Measurements from ENCODE around the gene ARAP1.
A peak's percentile ranks its signal among the peaks of the same experiment; 100 is the strongest.

The ARAP1 gene

DNA sequence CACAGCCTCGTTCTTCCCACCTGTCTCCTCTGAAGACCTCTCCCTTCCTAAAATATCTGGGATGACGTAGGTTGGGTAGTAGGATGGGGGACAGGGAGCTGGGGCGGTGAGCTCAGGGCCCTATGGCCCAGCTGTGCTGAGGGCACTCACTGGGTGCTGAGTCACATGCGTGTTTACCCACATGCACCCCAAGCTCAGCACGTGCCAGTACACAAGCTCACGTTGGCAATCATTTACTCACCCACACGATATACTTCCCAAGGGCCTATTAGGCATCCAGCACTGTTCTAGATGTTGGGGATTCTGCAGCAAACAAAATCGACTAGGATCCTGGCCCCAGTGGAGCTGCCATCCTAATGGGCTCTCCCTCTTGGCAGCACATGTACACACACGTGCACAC, 28.7 kb downstream of the ARAP1 start:
- no peak overlapping the region for H3K4me3 ChIP-seq (ENCODE audit: low read depth, low read length)
- TF ChIP-seq, protein P1, sequence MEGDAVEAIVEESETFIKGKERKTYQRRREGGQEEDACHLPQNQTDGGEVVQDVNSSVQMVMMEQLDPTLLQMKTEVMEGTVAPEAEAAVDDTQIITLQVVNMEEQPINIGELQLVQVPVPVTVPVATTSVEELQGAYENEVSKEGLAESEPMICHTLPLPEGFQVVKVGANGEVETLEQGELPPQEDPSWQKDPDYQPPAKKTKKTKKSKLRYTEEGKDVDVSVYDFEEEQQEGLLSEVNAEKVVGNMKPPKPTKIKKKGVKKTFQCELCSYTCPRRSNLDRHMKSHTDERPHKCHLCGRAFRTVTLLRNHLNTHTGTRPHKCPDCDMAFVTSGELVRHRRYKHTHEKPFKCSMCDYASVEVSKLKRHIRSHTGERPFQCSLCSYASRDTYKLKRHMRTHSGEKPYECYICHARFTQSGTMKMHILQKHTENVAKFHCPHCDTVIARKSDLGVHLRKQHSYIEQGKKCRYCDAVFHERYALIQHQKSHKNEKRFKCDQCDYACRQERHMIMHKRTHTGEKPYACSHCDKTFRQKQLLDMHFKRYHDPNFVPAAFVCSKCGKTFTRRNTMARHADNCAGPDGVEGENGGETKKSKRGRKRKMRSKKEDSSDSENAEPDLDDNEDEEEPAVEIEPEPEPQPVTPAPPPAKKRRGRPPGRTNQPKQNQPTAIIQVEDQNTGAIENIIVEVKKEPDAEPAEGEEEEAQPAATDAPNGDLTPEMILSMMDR (IDR thresholded peaks at IDR 0.05; ENCODE audit: control insufficient read depth, extremely low read depth, insufficient read depth): no peak
- DNase-seq (ENCODE audit: low read depth): no peak

DNA sequence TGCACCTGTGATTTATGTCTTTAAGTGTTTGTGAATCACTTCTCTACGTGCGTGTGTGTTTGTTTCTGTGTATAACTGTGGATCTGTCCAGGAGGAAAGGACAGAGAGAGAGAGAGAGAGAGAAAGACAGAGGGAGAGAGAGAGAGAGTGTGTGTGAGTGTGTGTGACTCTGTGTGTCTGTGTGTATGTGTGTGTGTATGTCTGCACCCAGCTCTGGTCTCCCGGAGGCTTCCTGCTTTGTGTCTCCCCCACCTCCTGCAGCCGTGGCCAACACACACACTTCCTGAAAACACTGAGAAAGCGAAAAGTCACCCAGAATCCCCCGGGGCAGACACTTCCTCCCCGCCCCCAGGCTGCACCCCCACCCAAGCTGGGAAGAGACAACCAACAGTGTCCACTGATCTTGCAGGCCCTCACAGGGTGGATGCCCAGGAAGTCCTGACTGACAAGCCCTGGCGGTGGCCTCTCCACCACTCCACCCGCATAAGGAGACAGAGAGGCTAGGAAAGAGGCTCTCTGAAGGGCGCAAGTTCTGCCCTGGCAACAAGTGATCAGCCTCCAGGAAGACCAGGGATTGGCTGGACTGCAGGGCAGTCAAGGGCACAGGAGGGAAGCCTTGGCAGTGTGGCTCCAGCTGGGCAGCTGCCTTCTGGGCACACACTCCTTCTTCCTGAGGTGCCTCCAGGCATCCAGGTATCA, 30.0 kb downstream of the ARAP1 start:
- peak; percentile 77 for DNase-seq (ENCODE audit: low read depth)
- peak overlapping the region; percentile 81 for H3K4me3 ChIP-seq (ENCODE audit: low read depth, low read length)
- TF ChIP-seq, protein P1 (IDR thresholded peaks at IDR 0.05; ENCODE audit: control insufficient read depth, extremely low read depth, insufficient read depth): no peak

DNA sequence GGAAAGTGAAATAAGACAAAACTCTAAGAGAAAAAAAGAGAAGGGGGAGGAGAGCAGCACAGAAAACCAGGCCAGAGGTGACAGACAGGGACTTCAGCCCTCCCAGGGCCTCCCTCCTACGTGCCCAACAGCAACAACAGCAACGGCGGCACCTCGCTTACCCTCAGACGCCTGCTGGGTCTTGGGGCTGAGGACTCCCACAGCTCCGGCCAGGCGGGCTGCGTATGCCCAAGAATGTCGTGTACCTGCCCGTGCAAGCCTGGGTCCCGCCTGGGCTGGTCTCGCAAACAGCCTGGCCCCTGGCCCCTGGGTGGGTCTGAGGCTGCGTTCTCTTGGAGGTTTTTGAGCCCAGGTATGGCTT, 30.5 kb downstream of the ARAP1 start:
- H3K4me3 ChIP-seq (ENCODE audit: low read depth, low read length): peak overlapping the region; percentile 81
- TF ChIP-seq, protein P1 (IDR thresholded peaks at IDR 0.05; ENCODE audit: control insufficient read depth, extremely low read depth, insufficient read depth): no peak
- DNase-seq (ENCODE audit: low read depth): no peak

DNA sequence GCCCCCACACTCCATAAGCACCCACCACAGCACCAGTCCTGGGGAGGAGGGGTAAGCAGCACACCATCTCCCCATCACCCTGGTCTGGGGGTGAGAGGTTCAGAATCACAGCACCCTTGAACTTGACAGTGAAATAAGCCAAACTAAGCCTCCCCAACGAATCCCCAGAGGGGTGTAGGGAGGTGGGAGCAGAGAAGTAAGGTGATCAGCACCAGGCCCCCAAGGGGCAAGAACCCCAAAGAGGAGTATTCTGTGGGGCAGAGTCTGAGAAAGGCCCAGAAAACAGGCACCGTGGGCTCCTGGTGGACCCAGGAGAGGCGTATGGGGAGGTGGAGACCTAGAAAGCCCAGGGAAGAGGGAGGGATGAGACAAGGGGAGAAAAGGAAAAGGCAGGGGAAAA, 30.9 kb downstream of the ARAP1 start:
- TF ChIP-seq, protein P1 (IDR thresholded peaks at IDR 0.05; ENCODE audit: control insufficient read depth, extremely low read depth, insufficient read depth): no peak
- DNase-seq (ENCODE audit: low read depth): no peak
- peak overlapping the region; percentile 81 for H3K4me3 ChIP-seq (ENCODE audit: low read depth, low read length)

DNA sequence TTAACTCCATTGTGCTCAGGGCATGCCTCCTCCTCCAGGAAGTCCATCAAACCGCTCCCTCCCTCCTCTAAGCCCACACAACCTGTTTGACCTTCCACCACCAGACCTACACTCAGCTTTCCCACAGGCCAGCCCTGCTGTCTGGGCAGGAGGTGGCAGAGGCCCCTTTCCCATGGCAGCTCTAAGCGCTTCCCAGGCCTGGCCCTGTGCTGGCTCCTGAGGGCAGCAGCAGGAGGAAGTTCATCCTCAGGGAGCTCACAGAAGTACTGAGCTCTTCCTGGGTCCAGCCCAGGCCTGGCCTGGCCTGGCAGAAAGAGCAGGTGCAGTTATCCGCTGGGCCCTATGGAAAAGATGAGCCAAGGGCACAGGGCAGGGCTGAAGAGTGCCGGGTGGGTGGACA, 31.4 kb downstream of the ARAP1 start:
- H3K4me3 ChIP-seq (ENCODE audit: low read depth, low read length): peak overlapping the region; percentile 81
- TF ChIP-seq, protein P1 (IDR thresholded peaks at IDR 0.05; ENCODE audit: control insufficient read depth, extremely low read depth, insufficient read depth): no peak
- DNase-seq (ENCODE audit: low read depth): peak; percentile 11

DNA sequence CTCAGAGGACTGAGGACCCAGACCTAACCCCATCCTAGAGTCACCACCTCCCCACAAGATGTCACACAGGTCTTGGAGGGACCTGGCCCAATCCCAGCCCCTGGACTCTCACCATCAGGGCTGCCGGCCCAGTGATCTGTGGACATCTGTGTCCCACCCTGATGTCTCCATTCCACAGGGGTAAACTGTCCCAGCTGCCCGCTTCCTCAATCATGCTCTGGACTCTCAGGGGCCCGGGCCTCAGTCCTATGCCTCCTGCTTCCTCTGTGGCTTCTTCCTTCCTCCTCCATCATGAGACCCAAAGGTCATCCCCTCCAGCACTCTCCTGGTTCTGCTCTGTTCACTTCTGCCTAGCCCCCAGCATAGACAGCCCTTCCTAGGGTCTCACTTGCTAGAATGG, 32.2 kb downstream of the ARAP1 start:
- no peak overlapping the region for H3K4me3 ChIP-seq (ENCODE audit: low read depth, low read length)
- TF ChIP-seq, protein P1 (IDR thresholded peaks at IDR 0.05; ENCODE audit: control insufficient read depth, extremely low read depth, insufficient read depth): no peak
- no peak for DNase-seq (ENCODE audit: low read depth)

DNA sequence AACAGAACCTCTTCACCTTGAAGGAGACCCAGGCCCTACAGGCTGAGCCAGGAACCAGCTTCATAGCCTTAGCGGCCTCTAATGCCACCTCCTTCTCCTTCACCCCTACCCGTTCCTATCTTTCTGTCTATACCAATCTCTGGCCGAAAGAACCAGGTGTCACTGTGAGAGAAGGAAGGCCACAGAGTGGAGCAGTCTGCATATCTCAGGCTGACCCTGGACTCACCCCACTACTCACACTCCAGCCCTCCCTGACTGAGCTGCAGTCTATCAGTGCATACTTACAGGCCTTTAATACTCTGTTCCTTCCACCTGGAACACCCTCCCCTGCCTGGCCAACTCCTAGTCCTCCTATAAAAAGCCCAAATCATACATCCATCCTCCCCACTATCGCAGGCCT, 32.7 kb downstream of the ARAP1 start:
- DNase-seq (ENCODE audit: low read depth): no peak
- no peak overlapping the region for H3K4me3 ChIP-seq (ENCODE audit: low read depth, low read length)
- TF ChIP-seq, protein P1 (IDR thresholded peaks at IDR 0.05; ENCODE audit: control insufficient read depth, extremely low read depth, insufficient read depth): no peak
